HG03280 (cell line): Measurements from ENCODE around the gene RNF40.
"Not testable (repeated sequence)": the region's sequence is repeated elsewhere in the genome, so short reads cannot be mapped to it uniquely, and the experiment has no call there.

ENCODE experiments used
- ATAC-seq: cut with Tn5 transposase; IDR thresholded peaks from one replicate; pipeline ENCODE4 v1.9.1; 2021; ENCODE audit warnings: mild to moderate bottlenecking, moderate library complexity; ENCODE audit not compliant: unreplicated experiment

The RNF40 gene

GRCh38 chr16:30780549-30780948 lies 18.4 kb downstream of the RNF40 start:
- no peak for ATAC-seq

DNA sequence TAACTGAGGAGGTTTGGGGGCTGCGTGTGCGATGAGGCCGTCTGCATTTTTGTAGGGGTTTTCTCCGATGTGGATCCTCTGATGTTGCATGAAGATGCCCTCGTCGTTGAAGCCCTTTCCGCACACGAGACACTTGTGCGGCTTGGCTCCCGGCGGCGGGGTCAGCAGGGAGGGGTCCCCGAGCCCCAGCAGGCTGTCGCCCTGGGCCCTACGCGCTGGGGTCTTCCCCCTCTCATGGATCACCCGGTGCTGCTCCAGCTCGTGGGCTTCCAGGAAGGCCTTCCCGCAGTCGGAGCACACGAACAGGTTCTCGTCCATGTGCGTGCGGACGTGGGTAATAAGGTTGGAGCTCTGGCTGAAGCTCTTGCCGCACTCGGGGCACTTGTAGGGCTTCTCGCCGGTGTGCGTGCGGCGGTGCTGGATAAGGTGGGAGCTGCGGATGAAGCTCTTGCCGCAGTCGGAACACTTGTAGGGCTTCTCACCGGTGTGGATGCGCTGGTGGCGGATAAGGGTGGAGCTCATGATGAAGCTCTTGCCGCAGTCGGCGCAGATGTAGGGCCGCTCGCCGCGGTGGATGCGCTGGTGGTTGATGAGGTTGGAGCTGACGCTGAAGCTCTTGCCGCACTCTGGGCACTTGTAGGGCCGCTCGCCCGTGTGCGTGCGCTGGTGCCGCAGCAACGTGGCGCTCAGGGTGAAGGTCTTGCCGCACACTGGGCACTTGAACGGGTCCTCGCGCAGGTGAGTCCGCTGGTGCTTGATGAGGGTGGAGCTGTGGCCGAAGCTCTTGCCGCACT lies 20.6 kb downstream of the RNF40 start:
- ATAC-seq, result no peak

DNA sequence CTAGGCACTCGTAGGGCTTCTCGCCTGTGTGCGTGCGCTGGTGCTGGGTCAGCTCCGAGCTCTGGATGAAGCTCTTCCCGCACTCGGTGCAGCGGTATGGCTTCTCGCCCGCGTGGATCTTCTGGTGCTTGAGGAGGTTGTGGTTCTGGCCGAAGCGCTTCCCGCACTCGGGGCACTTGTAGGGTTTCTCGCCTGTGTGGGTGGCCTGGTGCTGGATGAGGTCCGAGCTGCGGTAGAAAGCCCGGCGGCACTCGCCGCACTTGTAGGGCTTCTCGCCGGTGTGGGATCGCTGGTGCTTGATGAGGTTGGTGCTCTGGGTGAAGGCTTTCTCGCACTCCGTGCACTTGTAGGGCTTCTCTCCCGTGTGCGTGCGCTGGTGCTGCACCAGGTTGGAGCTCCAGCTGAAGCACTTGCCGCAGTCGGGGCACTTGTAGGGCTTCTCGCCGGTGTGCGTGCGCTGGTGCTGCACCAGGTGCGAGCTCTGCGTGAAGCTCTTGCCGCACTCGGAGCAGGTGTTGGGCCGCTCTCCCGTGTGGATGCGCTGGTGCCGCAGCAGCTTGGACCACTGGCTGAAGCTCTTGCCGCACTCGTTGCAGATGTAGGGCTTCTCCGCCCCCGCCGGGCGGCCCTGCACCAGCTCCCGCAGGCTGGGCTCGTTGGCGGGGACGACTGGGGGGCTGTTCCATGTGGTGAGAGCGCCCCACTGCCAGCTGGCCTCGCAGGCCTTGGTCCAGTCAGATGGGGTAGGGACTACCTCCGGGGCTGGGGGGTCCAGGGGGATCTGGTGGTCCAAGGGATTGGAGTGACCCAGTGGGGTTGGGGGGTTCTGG lies 21.4 kb downstream of the RNF40 start:
- ATAC-seq, result no peak

GRCh38 chr16:30784215-30784614 lies 22.1 kb downstream of the RNF40 start:
- no peak for ATAC-seq

DNA sequence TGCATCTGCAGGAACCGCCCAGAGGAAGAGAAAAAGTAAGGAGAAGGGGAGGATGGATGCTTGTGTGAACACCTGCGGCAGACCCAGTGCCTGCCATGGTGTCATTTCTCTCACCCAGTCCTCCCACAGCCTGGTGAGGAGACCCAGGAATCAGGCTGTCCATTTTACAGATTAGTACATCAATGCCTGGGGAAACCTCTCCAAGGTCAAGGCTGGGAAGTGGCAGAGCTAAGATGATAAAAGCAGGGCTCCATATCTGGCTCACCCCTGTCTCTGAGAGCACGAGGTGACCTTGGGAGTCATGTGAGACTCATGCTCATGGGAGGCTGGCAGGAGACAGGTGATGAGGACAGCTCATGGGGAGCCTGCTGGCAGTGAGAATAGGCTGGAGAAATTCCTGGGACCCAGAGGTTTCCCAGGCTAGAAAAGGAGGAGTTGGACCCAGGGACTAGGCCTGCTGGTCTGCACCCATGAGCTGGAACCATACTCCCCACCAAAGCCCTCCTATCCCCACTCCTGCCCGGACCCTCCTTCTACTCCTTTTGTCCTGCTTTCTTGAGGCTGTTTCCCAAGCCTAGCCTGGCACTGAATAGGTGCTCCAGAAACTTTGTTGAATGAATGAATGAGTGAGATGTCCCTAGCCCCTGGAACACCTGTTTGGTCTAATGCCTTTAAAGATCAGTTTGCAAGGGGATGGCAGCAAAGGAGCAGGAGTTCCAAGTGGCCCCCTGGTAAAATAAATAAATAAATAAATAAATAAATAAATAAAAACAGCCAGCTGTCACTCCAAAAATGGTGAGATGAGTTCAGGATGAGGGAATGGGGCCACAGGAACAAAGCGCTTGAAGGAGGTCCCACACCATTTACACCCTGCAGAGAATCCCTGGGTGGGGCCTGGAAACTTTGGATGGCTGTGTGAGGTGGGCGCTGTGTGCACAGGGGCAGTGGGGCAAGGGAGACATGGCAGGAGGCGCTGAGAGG lies 23.3 kb downstream of the RNF40 start:
- ATAC-seq, result no peak

DNA sequence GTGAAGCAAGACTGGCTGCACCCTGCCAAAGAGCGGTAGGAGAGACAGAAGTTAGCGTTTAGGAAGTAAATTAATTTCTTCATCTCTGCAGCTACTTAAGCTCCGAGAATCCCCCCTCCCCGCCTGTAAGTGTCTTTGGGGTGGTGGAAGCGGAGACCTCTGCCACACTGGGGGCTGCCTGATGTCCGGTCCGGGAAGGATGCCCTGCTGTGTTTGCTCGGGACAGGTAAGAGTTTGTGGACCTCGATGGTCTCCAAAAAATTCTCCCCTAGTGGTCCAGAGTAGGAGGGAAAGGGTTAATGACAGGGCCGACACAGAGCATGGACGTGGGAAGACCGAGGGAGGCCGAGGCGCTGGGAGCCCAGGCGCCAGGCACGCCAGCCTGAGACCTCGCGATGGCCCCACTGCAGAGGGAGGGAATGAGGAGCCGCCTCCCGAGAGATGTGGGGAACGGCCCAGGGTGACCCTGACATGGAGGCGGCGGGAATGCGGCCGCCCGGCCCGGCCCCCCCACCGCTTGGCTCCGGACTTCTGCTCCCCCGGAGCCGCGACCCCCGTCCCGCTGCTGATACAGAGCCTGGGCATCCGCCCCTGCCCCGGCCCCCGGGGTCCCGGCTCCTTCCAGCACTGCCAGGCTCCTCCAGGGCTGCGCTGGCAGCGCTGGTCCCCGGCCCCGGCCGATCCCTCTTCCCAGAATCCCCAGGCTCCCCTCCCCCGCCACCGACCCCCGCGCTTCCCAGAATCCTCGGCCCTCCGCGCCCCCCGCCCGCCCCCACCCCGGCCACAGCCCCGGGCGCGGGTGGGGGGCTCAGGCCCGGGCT lies 24.2 kb downstream of the RNF40 start:
- ATAC-seq, result no peak

- no peak for ATAC-seq
These were observed 25.0 kb downstream of the RNF40 start, which contains the start of gene ZNF629 for GRCh38 chr16:30786936-30787612. Gene ZNF629 (minus strand): TSS chr16:30787205. CDS start chr16:30784482, 2,723 bp downstream.

- ATAC-seq, result no peak
These were observed 25.7 kb downstream of the RNF40 start for GRCh38 chr16:30787613-30788378.

DNA sequence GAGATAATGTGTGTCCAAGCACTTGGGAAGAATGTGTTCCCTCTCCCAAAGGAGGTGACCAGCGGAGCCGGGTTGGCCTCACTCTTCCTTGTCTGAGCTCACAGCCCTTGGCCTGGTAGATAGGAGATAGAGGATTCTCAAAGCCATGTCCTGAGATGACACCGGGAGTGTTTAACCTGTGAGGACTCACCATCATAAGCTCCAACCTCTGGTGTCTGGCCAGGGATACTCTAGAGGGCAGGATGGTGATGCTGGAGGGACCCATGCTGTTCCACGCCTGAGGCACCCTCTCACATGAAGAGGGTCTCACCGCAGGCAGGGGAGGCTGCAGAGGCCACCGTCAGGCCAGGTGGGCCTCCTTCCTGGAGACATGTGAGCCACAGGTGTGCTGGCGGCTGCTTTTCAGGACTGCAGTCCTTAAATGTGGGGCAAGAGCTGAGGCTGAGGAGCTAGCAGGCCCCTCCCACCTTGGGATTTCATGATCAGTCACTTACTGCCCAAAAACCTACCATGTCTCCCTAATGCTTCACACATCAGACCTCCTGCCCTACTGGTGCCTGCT lies 31.5 kb downstream of the RNF40 start:
- ATAC-seq, result no peak

DNA sequence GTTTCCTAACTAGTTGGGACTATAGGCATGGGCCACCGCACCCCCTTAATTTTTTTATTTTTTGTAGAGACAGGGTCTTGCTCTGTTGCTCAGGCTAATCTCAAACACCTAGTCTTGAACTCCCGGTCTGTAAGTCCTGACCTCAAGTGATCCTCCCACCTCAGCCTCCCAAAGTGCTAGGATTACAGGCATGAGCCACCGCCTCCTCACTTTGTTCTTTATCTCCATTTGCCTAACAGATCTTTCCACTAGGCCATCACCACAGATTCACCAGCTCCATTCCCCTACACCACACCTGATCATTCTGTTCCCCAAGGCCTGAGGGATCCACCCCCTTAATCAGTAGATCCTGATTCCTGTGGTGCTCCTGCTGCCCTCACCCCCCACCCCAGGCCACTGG lies 32.5 kb downstream of the RNF40 start:
- ATAC-seq, result no peak

DNA sequence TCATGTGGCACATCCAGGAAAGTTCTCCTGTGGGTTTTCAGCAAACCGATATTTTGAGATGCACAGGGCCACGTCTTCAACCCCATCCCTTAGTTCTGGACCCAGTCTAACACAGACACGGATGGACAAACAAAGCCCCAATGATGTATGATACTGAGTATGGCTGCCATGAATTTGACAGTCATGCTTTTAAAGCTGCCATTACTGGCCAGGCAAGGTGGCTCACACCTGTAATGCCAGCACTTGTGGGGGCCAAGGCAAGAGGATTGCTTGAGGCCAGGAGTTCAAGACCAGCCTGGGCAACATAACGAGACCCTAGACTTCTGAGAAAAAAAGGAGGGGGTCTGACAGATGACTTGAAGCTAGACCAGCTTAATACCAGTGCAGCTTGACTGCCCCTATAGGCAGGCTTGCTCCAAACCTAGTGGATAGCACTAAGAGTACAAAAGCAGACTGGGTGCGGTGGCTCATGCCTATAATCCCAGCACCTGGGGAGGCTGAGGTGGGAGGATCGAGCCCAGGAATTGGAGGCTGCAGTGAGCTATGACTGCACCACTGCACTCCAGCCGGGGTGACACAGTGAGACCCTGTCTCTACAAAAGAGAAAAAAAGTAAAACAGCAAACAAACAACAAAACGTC lies 35.7 kb downstream of the RNF40 start:
- no peak for ATAC-seq

DNA sequence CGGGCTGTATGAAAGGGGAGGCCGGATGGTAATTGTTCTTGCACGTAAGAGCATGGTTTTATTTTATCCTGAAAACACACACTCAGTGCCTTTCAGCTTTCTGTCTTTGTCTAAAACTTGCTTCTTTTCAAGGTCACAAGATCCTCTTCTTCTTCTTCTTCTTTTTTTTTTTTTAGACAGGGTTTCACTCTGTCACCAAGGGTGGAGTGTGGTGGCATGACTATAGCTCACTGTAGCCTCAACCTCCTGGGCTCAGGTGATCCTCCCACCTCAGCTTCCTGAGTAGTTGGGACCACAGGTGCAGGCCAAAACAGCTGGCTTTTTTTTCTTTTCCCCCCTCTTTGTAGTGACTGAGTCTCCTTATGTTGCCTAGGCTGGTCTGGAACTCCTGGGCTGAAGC lies 40.8 kb downstream of the RNF40 start:
- ATAC-seq, result no peak

GRCh38 chr16:30805056-30805369 lies 42.9 kb downstream of the RNF40 start:
- no peak for ATAC-seq

DNA sequence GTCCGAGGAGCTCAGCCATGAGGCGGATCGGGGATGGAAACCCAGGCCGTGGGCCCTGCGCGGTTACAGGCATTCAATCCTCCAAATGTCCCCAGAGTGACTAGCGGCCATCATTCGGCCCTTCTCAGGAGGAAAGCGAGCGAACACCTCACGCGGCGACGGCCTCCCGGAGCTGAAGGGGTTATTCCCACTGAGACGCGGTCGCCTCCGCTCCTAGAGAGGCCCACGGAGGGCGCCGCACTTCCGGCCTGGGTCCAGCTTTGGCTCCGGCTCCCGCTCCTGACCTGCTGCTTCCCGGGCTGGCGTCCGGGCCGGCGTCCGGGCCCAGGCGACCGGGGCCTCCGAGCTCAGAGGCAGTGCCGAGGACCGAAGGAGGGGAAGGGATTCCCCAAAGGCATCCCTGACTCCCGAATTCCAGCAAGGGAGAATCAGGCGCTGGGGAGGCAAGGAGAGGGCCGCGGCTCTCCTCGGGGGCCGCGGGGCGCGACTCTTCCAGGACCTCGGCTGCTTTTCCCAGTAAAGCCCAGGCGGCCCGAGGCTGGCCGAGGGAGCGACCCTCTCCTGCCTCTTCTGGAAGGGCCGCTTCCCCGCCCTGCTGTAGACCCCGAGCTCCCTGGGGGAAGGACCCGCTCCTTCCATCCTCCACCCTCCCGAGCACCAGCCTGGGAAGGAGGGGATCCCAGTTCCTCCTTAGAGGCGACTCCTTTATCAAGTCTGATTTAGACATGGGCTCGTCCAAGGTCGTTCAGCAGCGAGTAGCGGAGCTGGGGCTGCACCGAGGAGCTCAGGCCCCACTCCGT lies 43.4 kb downstream of the RNF40 start:
- no peak for ATAC-seq

DNA sequence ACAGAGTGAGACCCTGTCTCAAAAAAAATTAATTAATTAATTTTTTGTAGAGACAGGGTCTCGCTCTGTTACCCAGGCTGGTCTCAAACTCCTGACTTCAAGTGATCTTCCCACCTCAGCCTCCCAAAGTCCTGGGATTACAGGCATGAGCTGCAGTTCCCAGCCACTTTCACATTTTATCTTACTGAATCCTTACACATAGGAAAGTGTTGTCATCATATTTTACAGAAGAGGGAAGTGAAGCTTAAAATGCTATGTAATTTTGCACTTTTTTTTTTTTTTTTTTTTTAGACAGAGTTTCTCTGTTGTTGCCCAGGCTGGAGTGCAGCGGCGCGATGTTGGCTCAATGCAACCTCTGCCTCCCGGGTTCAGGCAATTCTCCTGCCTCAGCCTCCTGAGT lies 46.0 kb downstream of the RNF40 start:
- ATAC-seq, result no peak

DNA sequence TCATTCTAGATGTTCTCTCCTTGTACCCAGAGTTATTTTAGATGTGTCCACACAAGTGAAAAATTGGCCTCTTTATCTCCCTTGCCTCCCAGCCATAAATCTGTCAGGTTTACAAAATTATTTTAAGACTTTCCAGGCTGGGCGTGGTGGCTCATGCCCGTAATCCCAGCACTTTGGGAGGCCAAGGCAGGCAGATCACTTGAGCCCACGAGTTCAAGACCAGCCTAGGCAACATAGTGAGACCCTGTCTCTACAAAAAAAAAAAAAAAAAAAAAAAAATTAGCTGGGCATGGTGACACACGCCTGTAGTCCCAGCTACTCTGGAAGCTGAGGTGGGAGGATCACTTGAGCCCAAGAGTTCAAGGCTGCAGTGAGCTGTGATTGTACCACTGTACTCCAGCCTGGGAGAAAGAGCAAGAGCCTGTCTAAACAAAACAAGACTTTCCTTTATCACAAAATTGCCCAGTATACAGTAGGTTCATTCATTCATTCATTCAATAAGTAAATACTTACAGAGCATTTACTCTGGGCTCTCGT lies 46.8 kb downstream of the RNF40 start:
- ATAC-seq, result not testable (repeated sequence)

DNA sequence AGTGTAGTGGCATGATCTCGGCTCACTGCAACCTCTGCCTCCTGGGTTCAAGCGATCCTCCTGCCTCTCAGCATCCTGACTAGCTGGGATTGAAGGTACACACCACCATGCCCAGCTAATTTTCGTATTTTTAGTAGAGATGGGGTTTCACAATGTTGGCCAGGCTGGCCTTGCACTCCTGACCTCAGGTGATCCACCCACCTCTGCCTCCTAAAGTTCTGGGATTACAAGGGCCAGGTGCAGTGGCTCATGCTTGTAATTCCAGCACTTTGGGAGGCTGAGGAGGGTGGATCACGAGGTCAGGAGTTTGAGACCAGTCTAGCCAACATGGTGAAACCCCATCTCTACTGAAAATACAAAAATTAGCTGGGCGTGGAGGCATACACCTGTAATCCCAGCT lies 47.6 kb downstream of the RNF40 start:
- ATAC-seq, result not testable (repeated sequence)
